ENCODE results near the gene IL17REL.

DNA sequence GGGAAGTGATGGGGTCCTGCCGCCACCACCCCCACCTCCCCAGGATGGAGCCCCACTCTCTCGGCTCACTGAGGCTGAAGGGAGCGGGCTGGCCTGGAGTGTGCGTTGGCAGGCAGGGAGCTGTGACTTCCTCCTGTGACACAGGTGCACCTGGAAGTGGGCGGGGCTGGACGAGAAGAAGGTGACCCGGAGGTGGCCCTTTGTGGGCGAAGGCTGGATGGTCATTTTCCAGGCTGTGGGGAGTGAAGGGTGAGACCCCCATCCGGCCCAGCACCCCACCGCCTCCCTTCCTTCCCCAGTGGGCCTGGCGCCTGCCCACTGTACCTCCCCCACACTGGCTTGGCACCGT, 15.3 kb downstream of the IL17REL start:
- TF ChIP-seq, protein P1, sequence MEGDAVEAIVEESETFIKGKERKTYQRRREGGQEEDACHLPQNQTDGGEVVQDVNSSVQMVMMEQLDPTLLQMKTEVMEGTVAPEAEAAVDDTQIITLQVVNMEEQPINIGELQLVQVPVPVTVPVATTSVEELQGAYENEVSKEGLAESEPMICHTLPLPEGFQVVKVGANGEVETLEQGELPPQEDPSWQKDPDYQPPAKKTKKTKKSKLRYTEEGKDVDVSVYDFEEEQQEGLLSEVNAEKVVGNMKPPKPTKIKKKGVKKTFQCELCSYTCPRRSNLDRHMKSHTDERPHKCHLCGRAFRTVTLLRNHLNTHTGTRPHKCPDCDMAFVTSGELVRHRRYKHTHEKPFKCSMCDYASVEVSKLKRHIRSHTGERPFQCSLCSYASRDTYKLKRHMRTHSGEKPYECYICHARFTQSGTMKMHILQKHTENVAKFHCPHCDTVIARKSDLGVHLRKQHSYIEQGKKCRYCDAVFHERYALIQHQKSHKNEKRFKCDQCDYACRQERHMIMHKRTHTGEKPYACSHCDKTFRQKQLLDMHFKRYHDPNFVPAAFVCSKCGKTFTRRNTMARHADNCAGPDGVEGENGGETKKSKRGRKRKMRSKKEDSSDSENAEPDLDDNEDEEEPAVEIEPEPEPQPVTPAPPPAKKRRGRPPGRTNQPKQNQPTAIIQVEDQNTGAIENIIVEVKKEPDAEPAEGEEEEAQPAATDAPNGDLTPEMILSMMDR (IDR thresholded peaks at IDR 0.05): no peak
- TF ChIP-seq POLR2A (IDR thresholded peaks at IDR 0.05): no peak
